ENCODE results near the gene JAG2.

- TF ChIP-seq POLR2A (IDR thresholded peaks at IDR 0.05) (no peak), CTCF (IDR thresholded peaks at IDR 0.05) (no peak)
These were observed 45.4 kb downstream of the JAG2 start for GRCh38 chr14:105123064-105123665.

Data from testis (tissue), 2 donors.